Panc1 (cell line): ENCODE measurements around the gene UNC5B.
"Not testable (repeated sequence)": the region's sequence is repeated elsewhere in the genome, so short reads cannot be mapped to it uniquely, and the experiment has no call there.

Experiments
- CTCF ChIP-seq: fragments of 450-650 bp; IDR thresholded peaks from 2 replicates; pipeline ENCODE4 v1.5.1; 2017; ENCODE audit warnings: mild to moderate bottlenecking
- POLR2AphosphoS5 ChIP-seq: IDR thresholded peaks from 2 replicates; pipeline ENCODE4 v1.6.1; 2012; ENCODE audit warnings: mild to moderate bottlenecking, low read depth, low read length, moderate library complexity
- REST ChIP-seq, 2 experiments: IDR thresholded peaks; 2 replicates each; pipeline ENCODE4 v1.6.1; 2011 to 2012; ENCODE audit warnings: low read depth in 2 of 2, control low read depth in 1 of 2, low read length in 1 of 2, mild to moderate bottlenecking in 1 of 2, moderate library complexity in 1 of 2; ENCODE audit not compliant: insufficient read depth in 1 of 2
- SIN3A ChIP-seq: IDR thresholded peaks from 2 replicates; pipeline ENCODE4 v1.6.1; 2012; ENCODE audit warnings: low read depth, mild to moderate bottlenecking, low read length, moderate library complexity, borderline replicate concordance; ENCODE audit not compliant: insufficient read depth
- TCF7L2 ChIP-seq: IDR thresholded peaks from 2 replicates; pipeline ENCODE4 v1.6.1; 2011; ENCODE audit warnings: mild to moderate bottlenecking, low read depth, low read length, inconsistent platforms

GRCh38 chr10:71219236-71219917 is 7.0 kb downstream of the UNC5B start:
- not testable (repeated sequence) for TF ChIP-seq CTCF; POLR2AphosphoS5; TCF7L2; REST (IDR thresholded peaks at IDR 0.05; ENCODE audit: insufficient read depth in 1 of 2, low read depth in 2 of 2, low read length in 1 of 2); SIN3A
